GM13977 (cell line): ENCODE measurements around the gene TCOF1.

Experiments
- DNase-seq: peaks from one replicate; pipeline ENCODE4 v3.0.0; 2012; ENCODE audit warnings: low spot score
- CTCF ChIP-seq: IDR thresholded peaks from 2 replicates; pipeline ENCODE4 v1.5.1; 2012; ENCODE audit warnings: mild to moderate bottlenecking, control low read depth; ENCODE audit not compliant: insufficient read depth; ENCODE audit errors: extremely low read depth, missing control alignments
- in situ Hi-C: fragments of 300-500 bp; cut with MboI; formaldehyde crosslinking; loops from one replicate; pipeline ENCODE4 v1.12.0; 2022; ENCODE audit warnings: low sequenced_read_pairs, low pct_unique_long_range_greater_than_20kb, mixed read lengths, inconsistent platforms; ENCODE audit not compliant: unreplicated experiment

TCOF1 gene

GRCh38 chr5:150333400-150333799, 24.1 kb upstream of the TCOF1 start:
- DNase-seq: no peak
- in situ Hi-C loops: no loop called here
- no peak for TF ChIP-seq CTCF

- DNase-seq: no peak
- in situ Hi-C loops: no loop called here
- no peak for TF ChIP-seq CTCF
Measured at GRCh38 chr5:150335778-150336177, 21.7 kb upstream of the TCOF1 start.

GRCh38 chr5:150338546-150338945, 19.0 kb upstream of the TCOF1 start:
- in situ Hi-C loops: no loop called here
- no peak for DNase-seq
- no peak for TF ChIP-seq CTCF

GRCh38 chr5:150339165-150339564, 18.3 kb upstream of the TCOF1 start:
- DNase-seq: no peak
- no peak for TF ChIP-seq CTCF
- in situ Hi-C loops: no loop called here

GRCh38 chr5:150339841-150340240, 17.7 kb upstream of the TCOF1 start:
- TF ChIP-seq CTCF: no peak
- in situ Hi-C loops: no loop called here
- DNase-seq: no peak

- in situ Hi-C loops: no loop called here
- TF ChIP-seq CTCF: no peak
- DNase-seq: no peak
Measured at GRCh38 chr5:150340614-150341255, 16.8 kb upstream of the TCOF1 start.
